AG09309 (cell line): ENCODE results near the gene SLC25A33.

Source experiments
- DNase-seq: peaks from one replicate; pipeline ENCODE4 v3.0.0-alpha.2; 2010; ENCODE audit warnings: low read depth
- H3K4me3 ChIP-seq: 2 replicates; pipeline ENCODE4 v1.5.1; 2011; ENCODE audit warnings: mild to moderate bottlenecking, low read depth, low read length, moderate library complexity; ENCODE audit not compliant: control insufficient read depth
- TF ChIP-seq, protein P1 (sequence below): IDR thresholded peaks from 2 replicates; pipeline ENCODE4 v1.5.1; 2011; ENCODE audit warnings: mild to moderate bottlenecking, low read depth, low read length, inconsistent platforms; ENCODE audit not compliant: insufficient read depth, control insufficient read depth; ENCODE audit errors: missing control alignments

The SLC25A33 gene

DNA sequence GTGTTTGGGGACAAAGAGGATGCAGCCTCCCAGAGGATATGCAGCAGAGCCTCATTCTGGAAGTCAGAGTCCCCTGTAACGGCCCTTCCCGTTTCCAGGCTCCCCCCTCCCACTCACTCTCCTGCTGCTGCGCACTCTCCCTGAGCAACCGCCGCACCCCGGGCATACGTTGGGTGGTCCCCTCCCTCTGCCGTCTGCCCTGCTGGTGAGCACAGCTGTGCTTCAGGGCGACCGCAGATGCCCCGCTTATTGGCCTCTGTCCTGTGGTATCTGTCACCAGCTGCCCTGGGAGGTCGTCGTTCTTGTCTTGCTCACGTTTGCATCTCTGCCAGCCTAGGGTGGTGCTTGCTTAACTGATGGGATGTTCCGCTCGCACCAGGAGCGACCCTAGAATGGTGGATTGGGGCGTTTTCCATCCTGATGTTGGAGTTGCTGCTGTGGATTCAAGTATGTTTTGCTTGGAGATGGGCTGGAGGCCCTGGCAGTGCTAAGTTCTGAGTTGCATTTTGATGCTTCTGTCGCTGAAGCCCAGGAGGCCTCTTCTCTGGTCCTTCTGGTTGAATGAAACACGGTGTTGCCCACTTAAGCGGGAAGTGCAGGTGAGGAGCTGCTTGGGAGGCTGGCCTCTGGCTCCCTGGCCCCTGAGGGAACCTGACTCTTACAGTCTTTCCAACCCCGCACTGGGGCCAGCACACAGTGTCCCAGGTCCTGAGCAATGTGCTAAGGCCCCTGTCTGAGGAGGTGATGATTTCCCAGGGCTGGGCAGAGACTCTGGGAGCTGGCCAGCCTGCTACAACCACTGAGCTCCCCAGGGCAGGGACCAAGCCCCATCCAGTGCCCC lies 52.6 kb downstream of the SLC25A33 start:
- TF ChIP-seq, protein P1, sequence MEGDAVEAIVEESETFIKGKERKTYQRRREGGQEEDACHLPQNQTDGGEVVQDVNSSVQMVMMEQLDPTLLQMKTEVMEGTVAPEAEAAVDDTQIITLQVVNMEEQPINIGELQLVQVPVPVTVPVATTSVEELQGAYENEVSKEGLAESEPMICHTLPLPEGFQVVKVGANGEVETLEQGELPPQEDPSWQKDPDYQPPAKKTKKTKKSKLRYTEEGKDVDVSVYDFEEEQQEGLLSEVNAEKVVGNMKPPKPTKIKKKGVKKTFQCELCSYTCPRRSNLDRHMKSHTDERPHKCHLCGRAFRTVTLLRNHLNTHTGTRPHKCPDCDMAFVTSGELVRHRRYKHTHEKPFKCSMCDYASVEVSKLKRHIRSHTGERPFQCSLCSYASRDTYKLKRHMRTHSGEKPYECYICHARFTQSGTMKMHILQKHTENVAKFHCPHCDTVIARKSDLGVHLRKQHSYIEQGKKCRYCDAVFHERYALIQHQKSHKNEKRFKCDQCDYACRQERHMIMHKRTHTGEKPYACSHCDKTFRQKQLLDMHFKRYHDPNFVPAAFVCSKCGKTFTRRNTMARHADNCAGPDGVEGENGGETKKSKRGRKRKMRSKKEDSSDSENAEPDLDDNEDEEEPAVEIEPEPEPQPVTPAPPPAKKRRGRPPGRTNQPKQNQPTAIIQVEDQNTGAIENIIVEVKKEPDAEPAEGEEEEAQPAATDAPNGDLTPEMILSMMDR: no peak
- H3K4me3 ChIP-seq: no peak overlapping the region
- DNase-seq: no peak

DNA sequence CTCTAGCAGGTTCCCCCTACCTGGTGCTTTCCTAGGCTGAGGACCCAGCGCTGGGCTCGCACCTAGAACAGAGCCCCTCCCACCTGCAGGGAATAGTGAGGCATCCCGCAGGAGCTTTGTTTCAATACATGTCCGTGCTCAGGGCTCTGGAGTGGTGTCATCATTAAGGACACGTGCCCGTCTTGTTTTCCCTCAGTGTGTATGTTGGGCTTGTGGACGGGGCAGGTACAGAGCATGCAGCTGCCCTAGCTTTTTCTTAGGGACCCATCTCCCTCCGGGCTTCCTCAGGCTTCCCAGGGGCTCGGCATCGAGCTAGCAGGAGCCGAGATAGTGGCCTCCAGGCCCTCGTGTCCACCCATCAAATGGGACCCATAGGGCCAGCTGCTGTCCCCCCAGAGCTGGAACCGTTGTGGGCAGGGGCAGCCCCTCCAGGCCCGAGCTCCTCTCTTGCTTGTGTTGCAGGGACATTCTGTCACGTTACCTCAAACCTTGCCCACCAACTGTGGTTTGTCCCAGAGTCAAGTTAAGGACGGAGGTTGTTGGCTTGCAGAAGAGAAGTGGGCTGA lies 53.3 kb downstream of the SLC25A33 start:
- TF ChIP-seq, protein P1: no peak
- DNase-seq: no peak
- no peak overlapping the region for H3K4me3 ChIP-seq

DNA sequence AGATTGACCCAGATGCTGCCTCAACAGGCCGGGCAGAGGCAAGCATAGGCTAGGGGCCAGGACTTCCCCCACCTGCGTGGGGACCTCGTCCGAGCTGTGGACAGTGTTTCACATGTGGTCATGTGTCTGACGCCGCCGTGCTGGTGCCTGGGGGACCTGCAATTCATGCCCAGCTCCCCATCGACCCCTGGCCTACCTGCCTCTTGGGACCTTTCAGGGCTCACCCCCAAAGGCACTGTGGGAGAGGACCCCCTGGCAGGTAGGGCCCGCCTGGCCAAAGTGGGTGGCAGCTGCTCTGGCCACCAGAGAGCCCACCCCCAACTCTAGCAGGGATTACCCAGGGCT lies 53.9 kb downstream of the SLC25A33 start:
- H3K4me3 ChIP-seq: no peak overlapping the region
- DNase-seq: no peak
- TF ChIP-seq, protein P1: no peak

DNA sequence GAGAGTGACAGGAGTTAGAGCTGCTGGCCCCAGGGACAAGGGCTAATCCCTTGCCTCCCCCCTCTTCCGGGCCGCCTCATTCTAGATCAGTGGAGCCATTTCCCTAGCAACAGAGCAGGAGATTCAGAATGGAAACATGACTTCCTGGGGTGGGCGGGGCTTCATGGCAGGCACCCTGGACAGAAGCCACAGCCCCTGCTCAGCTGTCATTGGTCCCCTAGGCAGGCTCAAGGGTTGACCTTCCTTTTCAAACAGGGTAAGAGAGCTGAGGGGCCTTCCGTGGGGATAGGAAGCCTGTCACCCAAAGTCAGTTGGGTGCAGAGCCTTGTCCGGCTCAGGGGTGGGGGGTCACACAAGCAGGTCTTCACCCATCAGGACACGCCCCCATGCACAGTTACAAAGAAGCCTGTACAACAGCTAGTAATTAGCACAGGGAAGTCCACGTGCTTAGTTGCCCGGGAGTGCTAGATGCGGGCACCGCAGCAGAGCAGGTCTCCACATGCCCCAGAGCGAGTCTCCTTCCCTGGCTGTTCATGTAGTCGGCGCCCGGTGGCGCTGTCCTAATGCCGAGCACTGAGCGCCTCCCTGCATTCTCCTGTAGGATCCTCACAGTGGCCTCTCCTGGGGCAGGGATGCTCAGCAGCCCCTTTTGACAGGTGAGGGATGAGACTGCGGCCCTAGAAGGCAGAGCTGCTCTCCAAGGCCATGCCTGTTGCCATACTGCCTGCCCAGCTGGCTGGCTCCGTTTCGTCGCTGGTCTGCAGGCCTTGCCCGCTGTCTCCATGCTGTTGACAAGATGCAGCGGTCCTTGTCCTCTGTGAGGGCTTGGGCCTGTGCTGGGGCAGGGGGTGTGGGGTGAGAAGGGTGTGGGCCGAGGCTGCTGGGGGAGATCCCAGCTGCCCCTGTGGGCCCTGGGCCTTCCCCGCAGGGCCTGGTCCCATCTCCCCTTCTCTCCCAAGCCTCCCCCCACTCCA lies 54.5 kb downstream of the SLC25A33 start:
- DNase-seq: no peak
- H3K4me3 ChIP-seq: no peak overlapping the region

DNA sequence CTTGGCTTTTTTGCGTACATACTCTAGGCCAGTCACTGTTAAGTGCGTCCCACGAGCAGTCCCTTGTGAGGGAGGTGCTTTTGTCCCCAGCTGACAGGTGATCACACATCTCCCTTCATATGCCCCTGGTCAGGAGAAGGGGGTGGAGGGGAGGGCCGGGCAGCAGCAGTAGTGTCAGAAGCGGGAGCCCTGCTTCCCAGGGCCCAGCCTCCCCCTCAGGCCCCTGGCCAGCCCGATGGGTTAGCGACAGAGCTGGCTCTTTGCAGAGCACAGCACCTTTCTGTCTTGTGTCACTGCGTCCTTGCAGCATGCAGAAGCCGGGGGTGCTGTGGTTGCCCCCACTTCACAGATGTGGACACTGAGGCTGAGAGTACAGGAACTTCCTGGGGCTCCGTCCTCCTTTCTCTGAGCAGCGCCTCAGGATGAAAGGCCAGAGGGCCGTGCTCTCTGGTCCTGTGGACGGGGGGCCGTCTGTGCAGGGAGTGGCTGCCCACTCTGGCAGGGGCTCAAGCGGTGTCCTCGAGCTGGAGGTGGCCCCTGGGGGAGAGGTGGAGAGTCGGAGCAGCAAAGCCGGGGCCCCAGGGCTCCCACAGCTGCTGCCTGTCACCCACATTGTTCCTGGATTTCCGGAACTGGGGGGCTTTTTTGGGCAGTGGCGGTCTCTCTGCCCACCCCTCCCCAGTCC lies 55.3 kb downstream of the SLC25A33 start:
- no peak overlapping the region for H3K4me3 ChIP-seq
- DNase-seq: no peak
- TF ChIP-seq, protein P1: no peak

More for the DNA sequence above, 54.5 kb downstream of the SLC25A33 start:
- TF ChIP-seq, protein P1: no peak
